GM12892 (cell line): ENCODE measurements around the gene EIF2S2.

Experiments
- DNase-seq: peaks from one replicate; pipeline ENCODE4 v3.0.0; 2011; ENCODE audit not compliant: insufficient read length
- FAIRE-seq: peaks from 2 replicates; lab custom pipeline; 2011; peaks lifted over from hg19 to GRCh38; lab: Jason Lieb, UNC
- POLR2A ChIP-seq: IDR thresholded peaks from 2 replicates; pipeline ENCODE4 v1.6.1; 2011; ENCODE audit warnings: low read depth, low read length, control low read depth
- POLR2AphosphoS5 ChIP-seq: IDR thresholded peaks from 2 replicates; pipeline ENCODE4 v1.6.1; 2011; ENCODE audit warnings: low read depth, low read length, control low read depth
- TAF1 ChIP-seq: IDR thresholded peaks from 2 replicates; pipeline ENCODE4 v1.6.1; 2011; ENCODE audit warnings: low read depth, mild to moderate bottlenecking, control low read depth, low read length, borderline replicate concordance

EIF2S2 gene

GRCh38 chr20:34131491-34131890 is 19.4 kb upstream of the EIF2S2 start:
- no peak for TF ChIP-seq TAF1
- no peak for TF ChIP-seq POLR2A
- TF ChIP-seq POLR2AphosphoS5 = no peak
- FAIRE-seq (no peak), DNase-seq (no peak)

- DNase-seq (peak; percentile 45), FAIRE-seq (peak; percentile 77)
- TF ChIP-seq POLR2A = no peak
Observed at GRCh38 chr20:34129518-34130162, 17.6 kb upstream of the EIF2S2 start.

GRCh38 chr20:34127792-34128191 is 15.7 kb upstream of the EIF2S2 start:
- FAIRE-seq (no peak), DNase-seq (no peak)
- no peak for TF ChIP-seq TAF1

GRCh38 chr20:34124469-34125249 is 12.6 kb upstream of the EIF2S2 start:
- FAIRE-seq (peak; percentile 69), DNase-seq (peak; percentile 34)
- no peak for TF ChIP-seq POLR2A

- FAIRE-seq = no peak
- no peak for TF ChIP-seq POLR2A
- no peak for TF ChIP-seq TAF1
- TF ChIP-seq POLR2AphosphoS5 = no peak
- DNase-seq = no peak
Observed at GRCh38 chr20:34123309-34123708, 11.3 kb upstream of the EIF2S2 start.

GRCh38 chr20:34122274-34122980 is 10.4 kb upstream of the EIF2S2 start:
- no peak for FAIRE-seq
- DNase-seq = no peak
- no peak for TF ChIP-seq TAF1
- TF ChIP-seq POLR2A = no peak
- TF ChIP-seq POLR2AphosphoS5 = no peak

- DNase-seq (no peak), FAIRE-seq (no peak)
- TF ChIP-seq POLR2AphosphoS5 = no peak
Observed at GRCh38 chr20:34120213-34120612, 8.2 kb upstream of the EIF2S2 start.

- FAIRE-seq (no peak), DNase-seq (no peak)
- no peak for TF ChIP-seq TAF1
Observed at GRCh38 chr20:34115232-34115631, 3.2 kb upstream of the EIF2S2 start.

- DNase-seq = no peak
- TF ChIP-seq POLR2A = no peak
- no peak for TF ChIP-seq POLR2AphosphoS5
- no peak for TF ChIP-seq TAF1
- FAIRE-seq = no peak
Observed at GRCh38 chr20:34114809-34115208, 2.8 kb upstream of the EIF2S2 start.

GRCh38 chr20:34112600-34113101 is 608 bp upstream of the EIF2S2 start:
- no peak for DNase-seq
- no peak for FAIRE-seq
- TF ChIP-seq TAF1 (no peak), POLR2A (no peak)

GRCh38 chr20:34110745-34111641 is 1.1 kb downstream of the EIF2S2 start:
- FAIRE-seq (peak; percentile 54), DNase-seq (no peak)
- TF ChIP-seq TAF1 (no peak), POLR2AphosphoS5 (no peak; the same call in 1 of the 2 replicates), POLR2A (no peak)
